ENCODE measurements around the gene NMRK2.

- TF ChIP-seq CTCF (IDR thresholded peaks at IDR 0.05; ENCODE audit: insufficient read depth, low read depth, low read length) (no peak), EZH2 (IDR thresholded peaks at IDR 0.05; ENCODE audit: insufficient read depth, low read length) (no peak)
Observed at GRCh38 chr19:3955688-3956087, 22.8 kb downstream of the NMRK2 start.

All from astrocyte (in vitro differentiated cells and primary cell).